K562 (cell line): ENCODE measurements around the gene MBD6. TPM values are rescaled to one million over a fixed set of nuclear protein-coding genes. Genes with fewer than 3 reads are reported as not detected.

Source experiments
- ATAC-seq: fragments of 200-7000 bp; cut with Tn5 transposase; 3 replicates; pipeline ENCODE4 v1.9.1; 2020; ENCODE audit warnings: moderate library complexity
- BruUV-seq: library from RNA; stranded (reverse); fragments of 400-500 nt; replicated peaks from 2 replicates; lab custom pipeline; 2021; lab: Mats Ljungman, UMichigan
- CTCF ChIA-PET: fragments of 300-600 bp; formaldehyde crosslinking; extraction: SDS; loops from one replicate; lab custom pipeline; 2021; ENCODE audit warnings: low intra/inter-chr PET ratio; lab: Yijun Ruan, JAX
- POLR2A ChIA-PET: fragments of 300-600, 350-650 bp; sonication (Branson Sonifier 250); formaldehyde crosslinking; extraction: SDS; loops from one replicate; lab custom pipeline; 2021; ENCODE audit warnings: antibody characterized with exemption, inconsistent platforms; lab: Yijun Ruan, JAX
- DNase-seq, 4 experiments: peaks; one replicate each; pipeline versions ENCODE4 v3.0.0 to v3.0.0-alpha.2; 2011 to 2018; ENCODE audit warnings: low spot score in 3 of 4, mixed read lengths in 3 of 4; ENCODE audit errors: extremely low read depth in 1 of 4
- FAIRE-seq: peaks from 2 replicates; lab custom pipeline; 2011; peaks lifted over from hg19 to GRCh38; lab: Jason Lieb, UNC
- H2AFZ ChIP-seq: 2 replicates; pipeline ENCODE4 v1.6.0; 2011; ENCODE audit warnings: low read depth, low read length, control low read depth, inconsistent platforms
- H3K27ac ChIP-seq: fragments of 200-600 bp; 3 replicates; pipeline ENCODE4 v1.8.0; 2011; ENCODE audit warnings: low read depth, mild to moderate bottlenecking, control low read depth, inconsistent platforms, low read length, moderate library complexity, mixed read lengths; ENCODE audit errors: extremely low read depth
- H3K27me3 ChIP-seq, 2 experiments: fragments of 300-600 bp in 1 of 2; 2 replicates in 1 of 2; 3 replicates in 1 of 2; pipeline versions ENCODE4 v1.6.0 to v1.8.0; 2011; ENCODE audit warnings: inconsistent platforms in 2 of 2, low read length in 2 of 2, mild to moderate bottlenecking in 1 of 2, mixed read lengths in 1 of 2, moderate library complexity in 1 of 2; ENCODE audit not compliant: control insufficient read depth in 2 of 2, insufficient read depth in 2 of 2
- H3K36me3 ChIP-seq: fragments of 300-600 bp; 3 replicates; pipeline ENCODE4 v1.8.0; 2011; ENCODE audit warnings: mild to moderate bottlenecking, low read length, inconsistent platforms; ENCODE audit not compliant: control insufficient read depth, insufficient read depth
- H3K4me1 ChIP-seq, 2 experiments: fragments of 200-600 bp in 1 of 2; replicated peaks in 1 of 2; 2 replicates in 1 of 2; 3 replicates in 1 of 2; pipeline versions ENCODE4 v1.5.1 to v1.8.0; 2011; ENCODE audit warnings: inconsistent platforms in 2 of 2, low read length in 2 of 2, mild to moderate bottlenecking in 1 of 2, mixed read lengths in 1 of 2, moderate library complexity in 1 of 2; ENCODE audit not compliant: control insufficient read depth in 2 of 2, insufficient read depth in 2 of 2
- H3K4me2 ChIP-seq: 2 replicates; pipeline ENCODE4 v1.6.1; 2011; ENCODE audit warnings: low read length, control low read depth, inconsistent platforms, mixed read lengths; ENCODE audit not compliant: insufficient read depth
- H3K4me3 ChIP-seq: fragments of 200-600 bp; sonication (generic), shearing (Covaris generic); 2 replicates; pipeline ENCODE4 v1.5.1; 2016; ENCODE audit warnings: control low read depth, inconsistent platforms
- H3K79me2 ChIP-seq: fragments of 200-600 bp; 3 replicates; pipeline ENCODE4 v1.8.0; 2011; ENCODE audit warnings: low read length, inconsistent platforms; ENCODE audit not compliant: control insufficient read depth, insufficient read depth
- H3K9ac ChIP-seq, 2 experiments: 2 replicates each; pipeline versions ENCODE4 v1.6.0 to v1.6.1; 2011; ENCODE audit warnings: low read depth in 2 of 2, low read length in 2 of 2, control low read depth in 1 of 2, inconsistent platforms in 1 of 2, mild to moderate bottlenecking in 1 of 2, mixed read lengths in 1 of 2; ENCODE audit not compliant: insufficient read depth in 1 of 2
- H3K9me1 ChIP-seq: one replicate; pipeline ENCODE4 v1.6.0; 2011; ENCODE audit warnings: inconsistent platforms, mild to moderate bottlenecking, low read length, moderate library complexity; ENCODE audit not compliant: control insufficient read depth, insufficient read depth
- H3K9me3 ChIP-seq: replicated peaks from 2 replicates; pipeline ENCODE4 v1.5.1; 2011; ENCODE audit warnings: low read depth, low read length, inconsistent platforms; ENCODE audit not compliant: control insufficient read depth, insufficient read depth
- H4K20me1 ChIP-seq: replicated peaks from 2 replicates; pipeline ENCODE4 v1.6.1; 2011; ENCODE audit warnings: low read length, inconsistent platforms, mixed read lengths; ENCODE audit not compliant: control insufficient read depth, insufficient read depth
- ARHGAP35 ChIP-seq: fragments of 450-650 bp; IDR thresholded peaks from 2 replicates; pipeline ENCODE4 v1.6.1; 2018; ENCODE audit not compliant: partially characterized antibody
- BCLAF1 ChIP-seq, 2 experiments: fragments of 450-650 bp in 1 of 2; IDR thresholded peaks; 2 replicates each; pipeline ENCODE4 v1.6.1; 2011 to 2017; ENCODE audit warnings: low read depth in 2 of 2, antibody characterized with exemption in 1 of 2, borderline replicate concordance in 1 of 2, low read length in 1 of 2, mild to moderate bottlenecking in 1 of 2, mixed read lengths in 1 of 2; ENCODE audit not compliant: control insufficient read depth in 1 of 2
- HDAC2 ChIP-seq: fragments of 450-650 bp; IDR thresholded peaks from 2 replicates; pipeline ENCODE4 v1.6.1; 2016; ENCODE audit warnings: mild to moderate bottlenecking
- KLF13 ChIP-seq: fragments of 450-650 bp; IDR thresholded peaks from 2 replicates; pipeline ENCODE4 v1.6.1; 2016; ENCODE audit warnings: missing genetic modification characterization, low read depth, mild to moderate bottlenecking, missing compliant biosample characterization, moderate library complexity, borderline replicate concordance
- WGBS: fragments of 100-300 bp; shearing (Covaris generic); methylation state at CpG from one replicate; pipeline ENCODE4 v1.1.6; 2016; ENCODE audit warnings: low coverage, mixed read lengths; ENCODE audit not compliant: insufficient coverage; ENCODE audit errors: missing lambda C conversion rate; 5-methylcytosine and 5-hydroxymethylcytosine counted together
- in situ Hi-C: fragments of 300-500 bp; cut with MboI; formaldehyde crosslinking; loops from 4 replicates; pipeline ENCODE4 v1.15.0; 2018; ENCODE audit warnings: inconsistent platforms, mixed read lengths
- intact Hi-C: fragments of 100-400 bp; cut with micrococcal nuclease; formaldehyde crosslinking; loops from 2 replicates; pipeline ENCODE4 v1.14.2; 2022
- polyA plus RNA-seq, 8 experiments: library from polyadenylated mRNA; depleted of rRNA in 4 of 8; stranded (reverse) in 5 of 8; unstranded in 3 of 8; fragments of >200 nt; fragmentation: Nextera tagmentation in 2 of 8; fragmentation: Illumina TruSeq in 1 of 8; extraction: Ambion mirVana in 2 of 8; extraction: Trizol in 1 of 8; gene quantifications; 2 replicates each; pipeline versions ENCODE4 v1.2.1 to v1.2.3, GENCODE V29; 2011 to 2014; ENCODE audit warnings: inconsistent platforms in 1 of 8, missing spikeins in 1 of 8
- total RNA-seq, 7 experiments: library from RNA; depleted of rRNA in 6 of 7; stranded (reverse); fragments of >200 nt in 6 of 7; fragmentation: Illumina TruSeq in 2 of 7; extraction: Trizol in 2 of 7; gene quantifications; 2 replicates each; pipeline versions ENCODE4 v1.2.1 to v1.2.3, GENCODE V29; 2011 to 2021; ENCODE audit warnings: low replicate concordance in 1 of 7
- TF ChIP-seq, protein P1 (sequence below): IDR thresholded peaks from 3 replicates; pipeline ENCODE4 v1.6.1; 2011; ENCODE audit warnings: borderline replicate concordance, mild to moderate bottlenecking; ENCODE audit not compliant: insufficient read length, insufficient read depth

Gene MBD6
- total and polyA plus RNA-seq, 9 of the 15 experiments (the other 6 are each of a cell fraction or from before 2014, with no cell fraction given), result 2.0 to 54.8 (median 3.8) TPM

- Histone ChIP-seq H3K9ac (no peak overlapping the region), H3K4me2 (no peak overlapping the region), H3K4me3 (no peak overlapping the region), H2AFZ (no peak overlapping the region), H3K9me3 (no peaks in the 10 kb centered on the region), H3K27me3 (no peaks in the 10 kb centered on the region), H4K20me1 (no peaks in the 10 kb centered on the region), H3K27ac (no peak overlapping the region), H3K9me1 (no peaks in the 10 kb centered on the region), H3K36me3 (peaks cover 21% of the 10 kb centered on the region; the same call in 2 of the 3 replicates), H3K79me2 (peaks cover 11% of the 10 kb centered on the region; the same call in 1 of the 3 replicates), H3K4me1 (peaks cover 2 to 10% of the 10 kb centered on the region in 2 experiments; a peak in 2 of 5 replicates)
- ChIA-PET POLR2A (interaction anchor here (2.5 kb wide), 1 partner anchor 10 kb away, joined by 16 read pairs; no protein-coding TSS in a partner anchor), CTCF (no interaction called here)
- intact Hi-C loops, result no loop called here
- no peak for FAIRE-seq
- BruUV-seq, result no TSS peak
- DNase-seq, result no peak
- 50% methylated on average over 4 of the region's 4 CpGs for WGBS
- in situ Hi-C loops, result no loop called here
- TF ChIP-seq ARHGAP35, result no peak
- TF ChIP-seq HDAC2, result no peak
- TF ChIP-seq, protein P1, sequence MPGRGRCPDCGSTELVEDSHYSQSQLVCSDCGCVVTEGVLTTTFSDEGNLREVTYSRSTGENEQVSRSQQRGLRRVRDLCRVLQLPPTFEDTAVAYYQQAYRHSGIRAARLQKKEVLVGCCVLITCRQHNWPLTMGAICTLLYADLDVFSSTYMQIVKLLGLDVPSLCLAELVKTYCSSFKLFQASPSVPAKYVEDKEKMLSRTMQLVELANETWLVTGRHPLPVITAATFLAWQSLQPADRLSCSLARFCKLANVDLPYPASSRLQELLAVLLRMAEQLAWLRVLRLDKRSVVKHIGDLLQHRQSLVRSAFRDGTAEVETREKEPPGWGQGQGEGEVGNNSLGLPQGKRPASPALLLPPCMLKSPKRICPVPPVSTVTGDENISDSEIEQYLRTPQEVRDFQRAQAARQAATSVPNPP, result no peak
- no peak for ATAC-seq
Observed at GRCh38 chr12:57563358-57563757, 40.7 kb downstream of the MBD6 start.

DNA sequence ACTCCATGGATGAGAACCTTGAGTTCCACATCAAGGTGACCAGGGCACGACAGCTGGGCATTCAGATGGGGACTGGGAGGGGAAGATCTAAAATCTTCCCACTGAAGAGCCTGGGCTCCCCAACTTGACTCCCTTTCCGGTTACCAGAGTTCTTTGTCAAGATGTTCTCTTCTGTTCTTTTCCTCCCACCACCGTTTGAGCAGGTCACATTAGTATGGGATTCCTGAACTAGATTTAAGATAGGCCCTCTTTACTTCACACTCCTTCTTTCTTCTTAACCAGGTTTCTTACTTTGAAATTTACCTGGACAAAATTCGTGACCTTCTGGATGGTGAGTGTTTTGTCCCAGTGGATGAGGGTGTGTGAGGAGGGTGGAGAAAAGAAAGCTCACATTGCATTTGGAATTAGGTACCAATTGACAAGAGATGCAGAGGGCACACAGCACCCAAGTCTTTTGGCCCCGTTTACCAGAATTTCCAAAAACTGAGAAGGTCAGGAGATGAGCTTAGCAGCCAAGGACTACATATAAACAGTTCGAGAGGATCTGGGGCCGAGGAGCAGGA, 41.6 kb downstream of the MBD6 start:
- Histone ChIP-seq H3K4me1 (peaks cover 0 to 4% of the 10 kb centered on the region in 2 experiments; a peak in 2 of 5 replicates), H3K9ac (no peak overlapping the region), H3K27ac (no peak overlapping the region), H3K4me3 (no peak overlapping the region), H3K9me3 (no peaks in the 10 kb centered on the region), H2AFZ (no peak overlapping the region), H3K36me3 (peaks cover 28% of the 10 kb centered on the region; the same call in 2 of the 3 replicates), H3K79me2 (peaks cover 3% of the 10 kb centered on the region; the same call in 1 of the 3 replicates), H3K9me1 (no peaks in the 10 kb centered on the region), H3K27me3 (no peaks in the 10 kb centered on the region), H3K4me2 (no peak overlapping the region), H4K20me1 (no peaks in the 10 kb centered on the region)
- intact Hi-C loops, result no loop called here
- ChIA-PET CTCF (no interaction called here), POLR2A (interaction anchor here (0.7 to 2.5 kb wide), 5 partner anchors 11 to 230 kb away, joined by 3 to 16 read pairs (median 4); partner anchors contain the start of genes DCTN2 and DDIT3)
- in situ Hi-C loops, result no loop called here
- ATAC-seq, result no peak
- FAIRE-seq, result no peak
- TF ChIP-seq KLF13 (tag) (no peak), BCLAF1 (IDR thresholded peaks at IDR 0.05; ENCODE audit: borderline replicate concordance in 1 of 2, control insufficient read depth in 1 of 2, low read depth in 2 of 2, low read length in 1 of 2) (no peak)
- 72% methylated on average over 7 of the region's 7 CpGs for WGBS
- no peak for DNase-seq
- no TSS peak for BruUV-seq
